CD8-positive, alpha-beta memory T cell (primary cell): ENCODE data around the gene MLF2. TPM values are rescaled to one million over a fixed set of nuclear protein-coding genes. Genes with fewer than 3 reads are reported as not detected.
A peak's percentile ranks its signal among the peaks of the same experiment; 100 is the strongest.

Experiments used
- CTCF ChIA-PET: fragments of 350-600 bp; sonication (Branson Sonifier 250); formaldehyde crosslinking; loops from one replicate; lab custom pipeline; 2021; ENCODE audit warnings: antibody characterized with exemption; lab: Charles Lee
- POLR2A ChIA-PET: fragments of 350-600 bp; sonication (Branson Sonifier 250); formaldehyde crosslinking; loops from one replicate; lab custom pipeline; 2021; ENCODE audit warnings: antibody characterized with exemption; lab: Charles Lee
- DNase-seq, 5 donors: peaks; one replicate each; pipeline versions ENCODE4 v3.0.0 to v3.0.0-alpha.2; 2020 to 2022; ENCODE audit warnings: mixed read lengths in 1 of 5
- H3K27ac ChIP-seq: one replicate; pipeline ENCODE4 v1.7.0; 2013; ENCODE audit warnings: low read depth, mild to moderate bottlenecking, low read length, moderate library complexity
- H3K27me3 ChIP-seq: 2 replicates; pipeline ENCODE4 v1.7.0; 2013; ENCODE audit warnings: low read length, mild to moderate bottlenecking; ENCODE audit not compliant: insufficient read depth, poor library complexity, severe bottlenecking
- H3K36me3 ChIP-seq: 2 replicates; pipeline ENCODE4 v1.7.0; 2013; ENCODE audit warnings: mild to moderate bottlenecking, low read length, moderate library complexity; ENCODE audit not compliant: insufficient read depth
- H3K4me1 ChIP-seq: 2 replicates; pipeline ENCODE4 v1.7.0; 2013; ENCODE audit warnings: mild to moderate bottlenecking, low read length, moderate library complexity; ENCODE audit not compliant: insufficient read depth
- H3K4me3 ChIP-seq: 2 replicates; pipeline ENCODE4 v1.7.0; 2013; ENCODE audit warnings: mild to moderate bottlenecking, low read length
- H3K9me3 ChIP-seq: 2 replicates; pipeline ENCODE4 v1.7.0; 2013; ENCODE audit warnings: mild to moderate bottlenecking, low read length
- H3K27ac Mint-ChIP-seq, 8 donors: one replicate each; pipeline ENCODE4 v1.8.0; 2020 to 2021; ENCODE audit warnings: mixed read lengths in 8 of 8, mild to moderate bottlenecking in 6 of 8, inconsistent platforms in 3 of 8, moderate library complexity in 3 of 8
- H3K27me3 Mint-ChIP-seq, 2 donors: one replicate each; pipeline ENCODE4 v1.8.0; 2020 to 2021; ENCODE audit warnings: mixed read lengths in 2 of 2, mild to moderate bottlenecking in 1 of 2, moderate library complexity in 1 of 2
- H3K36me3 Mint-ChIP-seq, 3 donors: one replicate each; pipeline ENCODE4 v1.8.0; 2020 to 2021; ENCODE audit warnings: mixed read lengths in 3 of 3, inconsistent platforms in 1 of 3, mild to moderate bottlenecking in 1 of 3
- H3K4me1 Mint-ChIP-seq, 3 donors: one replicate each; pipeline ENCODE4 v1.8.0; 2020 to 2021; ENCODE audit warnings: mixed read lengths in 3 of 3, inconsistent platforms in 1 of 3, mild to moderate bottlenecking in 1 of 3
- H3K4me3 Mint-ChIP-seq, 7 donors: one replicate each; pipeline ENCODE4 v1.8.0; 2020 to 2021; ENCODE audit warnings: mixed read lengths in 7 of 7, mild to moderate bottlenecking in 6 of 7, moderate library complexity in 4 of 7, inconsistent platforms in 2 of 7
- H3K9me3 Mint-ChIP-seq, 5 donors: one replicate each; pipeline ENCODE4 v1.8.0; 2020 to 2022; ENCODE audit warnings: mixed read lengths in 5 of 5, mild to moderate bottlenecking in 3 of 5, moderate library complexity in 2 of 5, inconsistent platforms in 1 of 5
- polyA plus RNA-seq: library from polyadenylated mRNA; unstranded; fragments of 300-500 nt; fragmentation: Illumina TruSeq; gene quantifications from one replicate; pipeline ENCODE4 v1.2.3, GENCODE V29; 2021
- total RNA-seq, 2 experiments: library from RNA; stranded (reverse); gene quantifications; one replicate each; pipeline ENCODE4 v1.2.3, GENCODE V29; 2021

MLF2 gene
- total and polyA plus RNA-seq, 3 experiments from 2014 or later: 141 to 146 (median 141) TPM

GRCh38 chr12:6790496-6791150 lies 37.7 kb upstream of the MLF2 start:
- H3K27ac ChIP-seq: no peak overlapping the region
- no peaks in the 10 kb centered on the region for H3K27me3 ChIP-seq
- H3K9me3 Mint-ChIP-seq: no peaks in the 10 kb centered on the region
- peaks cover under 1% of the 10 kb centered on the region for H3K36me3 ChIP-seq
- H3K36me3 Mint-ChIP-seq: no peaks in the 10 kb centered on the region
- H3K9me3 ChIP-seq: no peaks in the 10 kb centered on the region
- H3K4me3 ChIP-seq: peak overlapping the region; percentile 86
- peaks cover 3 to 13% of the 10 kb centered on the region in 2 donors for H3K27me3 Mint-ChIP-seq
- peak overlapping the region in 1 of 8 donors; percentile 71 for H3K27ac Mint-ChIP-seq
- peaks cover 17 to 28% (median 21%) of the 10 kb centered on the region in 3 donors for H3K4me1 Mint-ChIP-seq
- no peak for DNase-seq
- H3K4me1 ChIP-seq: peaks cover 38% of the 10 kb centered on the region
- POLR2A ChIA-PET: no interaction called here
- H3K4me3 Mint-ChIP-seq: no peak overlapping the region
- CTCF ChIA-PET: interaction anchor here (1.6 to 2.5 kb wide), 2 partner anchors 9 to 12 kb away, joined by 4 to 11 read pairs; no protein-coding TSS in a partner anchor

- peaks cover 52% of the 10 kb centered on the region for H3K4me1 ChIP-seq
- H3K9me3 ChIP-seq: no peaks in the 10 kb centered on the region
- H3K4me1 Mint-ChIP-seq: peaks cover 17 to 28% (median 21%) of the 10 kb centered on the region in 3 donors
- H3K27ac Mint-ChIP-seq: peak within 1 kb of the TSS in 1 of 8 donors; percentile 38
- peak within 1 kb of the TSS in 1 of 7 donors; percentile 7 for H3K4me3 Mint-ChIP-seq
- CTCF ChIA-PET: no interaction called here
- H3K4me3 ChIP-seq: peak within 1 kb of the TSS; percentile 86
- H3K27me3 Mint-ChIP-seq: peaks cover 3 to 5% of the 10 kb centered on the region in 2 donors
- H3K9me3 Mint-ChIP-seq: no peaks in the 10 kb centered on the region
- no peak for DNase-seq
- no peaks in the 10 kb centered on the region for H3K36me3 ChIP-seq
- H3K36me3 Mint-ChIP-seq: no peaks in the 10 kb centered on the region
- H3K27ac ChIP-seq: no peak within 1 kb of the TSS
- H3K27me3 ChIP-seq: no peaks in the 10 kb centered on the region
- POLR2A ChIA-PET: no interaction called here
These were observed 36.3 kb upstream of the MLF2 start, which contains the start of gene CD4 for GRCh38 chr12:6788972-6789924. CD4 (plus strand) TSS chr12:6789528; CDS start chr12:6800139, 10,611 bp downstream.

- Histone ChIP-seq H3K27me3 (no peaks in the 10 kb centered on the region), H3K9me3 (no peaks in the 10 kb centered on the region), H3K36me3 (no peaks in the 10 kb centered on the region), H3K4me1 (peaks cover 66% of the 10 kb centered on the region), H3K4me3 (peak overlapping the region; percentile 12), H3K27ac (no peak overlapping the region)
- no peak for DNase-seq
- H3K4me1 Mint-ChIP-seq: peaks cover 10 to 17% (median 14%) of the 10 kb centered on the region in 3 donors
- peak overlapping the region in 1 of 8 donors; percentile 12 for H3K27ac Mint-ChIP-seq
- no peak overlapping the region for H3K4me3 Mint-ChIP-seq
- no peaks in the 10 kb centered on the region for H3K9me3 Mint-ChIP-seq
- POLR2A ChIA-PET: no interaction called here
- H3K27me3 Mint-ChIP-seq: no peaks in the 10 kb centered on the region
- H3K36me3 Mint-ChIP-seq: no peaks in the 10 kb centered on the region
- CTCF ChIA-PET: interaction anchor here (1.5 kb wide), 1 partner anchor 21 kb away, joined by 10 read pairs; the partner anchor contains the start of gene PTMS
These were observed 34.4 kb upstream of the MLF2 start for GRCh38 chr12:6787309-6787708.

- no peaks in the 10 kb centered on the region for H3K27me3 ChIP-seq
- no peaks in the 10 kb centered on the region for H3K9me3 ChIP-seq
- H3K27me3 Mint-ChIP-seq: no peaks in the 10 kb centered on the region
- no peaks in the 10 kb centered on the region for H3K36me3 Mint-ChIP-seq
- peak overlapping the region; percentile 12 for H3K4me3 ChIP-seq
- DNase-seq: peak in 2 of 5 donors; percentile 8 to 51
- H3K4me1 Mint-ChIP-seq: peaks cover 6 to 11% (median 10%) of the 10 kb centered on the region in 3 donors
- peak overlapping the region in 6 of 8 donors; percentile 12 to 81 (median 42) for H3K27ac Mint-ChIP-seq
- ChIA-PET POLR2A (interaction anchor here (0.7 kb wide), 1 partner anchor 35 kb away, joined by 3 read pairs; no protein-coding TSS in a partner anchor), CTCF (interaction anchor here (1.5 kb wide), 1 partner anchor 20 kb away, joined by 10 read pairs; the partner anchor contains the start of gene PTMS)
- H3K4me1 ChIP-seq: peaks cover 70% of the 10 kb centered on the region
- peak overlapping the region in 1 of 7 donors; percentile 2 for H3K4me3 Mint-ChIP-seq
- H3K36me3 ChIP-seq: no peaks in the 10 kb centered on the region
- no peak overlapping the region for H3K27ac ChIP-seq
- H3K9me3 Mint-ChIP-seq: no peaks in the 10 kb centered on the region
These were observed 33.6 kb upstream of the MLF2 start for GRCh38 chr12:6786416-6787094.

GRCh38 chr12:6784761-6785160 lies 31.8 kb upstream of the MLF2 start:
- CTCF ChIA-PET: interaction anchor here (6.3 kb wide), 1 partner anchor 31 kb away, joined by 47 read pairs; the partner anchor contains the start of gene MLF2
- no peaks in the 10 kb centered on the region for H3K27me3 ChIP-seq
- Mint-ChIP-seq H3K9me3 (no peaks in the 10 kb centered on the region), H3K36me3 (no peaks in the 10 kb centered on the region), H3K27ac (no peak overlapping the region), H3K27me3 (peaks cover 0 to under 1% of the 10 kb centered on the region in 2 donors), H3K4me3 (no peak overlapping the region), H3K4me1 (peaks cover 6 to 11% (median 10%) of the 10 kb centered on the region in 3 donors)
- H3K4me1 ChIP-seq: peaks cover 68% of the 10 kb centered on the region
- POLR2A ChIA-PET: no interaction called here
- no peak overlapping the region for H3K4me3 ChIP-seq
- H3K36me3 ChIP-seq: no peaks in the 10 kb centered on the region
- H3K27ac ChIP-seq: no peak overlapping the region
- DNase-seq: peak in 1 of 5 donors; percentile 6
- H3K9me3 ChIP-seq: no peaks in the 10 kb centered on the region

GRCh38 chr12:6784296-6784695 lies 31.4 kb upstream of the MLF2 start:
- no peaks in the 10 kb centered on the region for H3K9me3 ChIP-seq
- no peak overlapping the region for H3K4me3 ChIP-seq
- H3K4me3 Mint-ChIP-seq: no peak overlapping the region
- H3K9me3 Mint-ChIP-seq: no peaks in the 10 kb centered on the region
- H3K27ac Mint-ChIP-seq: no peak overlapping the region
- H3K4me1 Mint-ChIP-seq: peaks cover 6 to 11% (median 10%) of the 10 kb centered on the region in 3 donors
- no peaks in the 10 kb centered on the region for H3K36me3 Mint-ChIP-seq
- no peaks in the 10 kb centered on the region for H3K27me3 ChIP-seq
- DNase-seq: peak in 1 of 5 donors; percentile 10
- H3K36me3 ChIP-seq: no peaks in the 10 kb centered on the region
- ChIA-PET POLR2A (no interaction called here), CTCF (interaction anchor here (6.3 kb wide), 1 partner anchor 31 kb away, joined by 47 read pairs; the partner anchor contains the start of gene MLF2)
- no peak overlapping the region for H3K27ac ChIP-seq
- peaks cover 68% of the 10 kb centered on the region for H3K4me1 ChIP-seq
- peaks cover 0 to 3% of the 10 kb centered on the region in 2 donors for H3K27me3 Mint-ChIP-seq

GRCh38 chr12:6783828-6784227 lies 30.9 kb upstream of the MLF2 start:
- Mint-ChIP-seq H3K27ac (peak overlapping the region in 1 of 8 donors; percentile 33), H3K4me1 (peaks cover 10 to 16% (median 13%) of the 10 kb centered on the region in 3 donors), H3K4me3 (no peak overlapping the region), H3K36me3 (peaks cover 0 to under 1% (median 0%) of the 10 kb centered on the region in 3 donors), H3K9me3 (no peaks in the 10 kb centered on the region), H3K27me3 (peaks cover 0 to 3% of the 10 kb centered on the region in 2 donors)
- H3K27ac ChIP-seq: no peak overlapping the region
- peaks cover 69% of the 10 kb centered on the region for H3K4me1 ChIP-seq
- H3K36me3 ChIP-seq: no peaks in the 10 kb centered on the region
- CTCF ChIA-PET: interaction anchor here (6.3 kb wide), 1 partner anchor 30 kb away, joined by 47 read pairs; the partner anchor contains the start of gene MLF2
- no peaks in the 10 kb centered on the region for H3K27me3 ChIP-seq
- peak in 1 of 5 donors; percentile 3 for DNase-seq
- no peaks in the 10 kb centered on the region for H3K9me3 ChIP-seq
- POLR2A ChIA-PET: no interaction called here
- H3K4me3 ChIP-seq: no peak overlapping the region
